ENCODE data around the gene RPL32.

- TF ChIP-seq CTCF (IDR thresholded peaks at IDR 0.05; ENCODE audit: insufficient read depth, low read depth, low read length) (no peak), EZH2 (IDR thresholded peaks at IDR 0.05; ENCODE audit: insufficient read depth, low read length) (no peak)
Measured at GRCh38 chr3:12871404-12871983, 30.1 kb upstream of the RPL32 start.

Measured in astrocyte (in vitro differentiated cells and primary cell).